Measurements from ENCODE around the gene RGL2. TPM values are rescaled to one million over a fixed set of nuclear protein-coding genes. Genes with fewer than 3 reads are reported as not detected.
A peak's percentile ranks its signal among the peaks of the same experiment; 100 is the strongest.

The RGL2 gene
- total RNA-seq, 1 experiment from 2014 or later, result 84.4 TPM

GRCh38 chr6:33316603-33317418 lies 18.1 kb upstream of the RGL2 start:
- in situ Hi-C loops (cut with HindIII; ENCODE audit: low pct_unique_long_range_greater_than_20kb, low sequenced_read_pairs), result no loop called here
- no peaks in the 10 kb centered on the region for H3K27me3 ChIP-seq (ENCODE audit: control insufficient read depth, insufficient read depth, low read length)
- DNase-seq (ENCODE audit: low read depth, low spot score) (no peak), ATAC-seq (no peak)
- peak overlapping the region; percentile 25 to 45 for H3K4me3 ChIP-seq (ENCODE audit: low read depth in 2 of 2, low read length in 2 of 2)
- TF ChIP-seq REST (IDR thresholded peaks at IDR 0.05; ENCODE audit: insufficient read depth in 1 of 2, low read depth in 2 of 2, low read length in 1 of 2), result no peak
- TF ChIP-seq POLR2AphosphoS5 (IDR thresholded peaks at IDR 0.05; ENCODE audit: low read depth, low read length), result no peak
- TF ChIP-seq CTCF (IDR thresholded peaks at IDR 0.05), result no peak
- TF ChIP-seq SIN3A (IDR thresholded peaks at IDR 0.05; ENCODE audit: borderline replicate concordance, insufficient read depth, low read depth, low read length), result no peak
- no peak for TF ChIP-seq TCF7L2 (IDR thresholded peaks at IDR 0.05; ENCODE audit: low read depth, low read length)
- intact Hi-C loops (cut with micrococcal nuclease; ENCODE audit: unreplicated experiment), result no loop called here
- peaks cover 58% of the 10 kb centered on the region for H3K4me1 ChIP-seq (ENCODE audit: control insufficient read depth, insufficient read depth, low read length)
- no peaks in the 10 kb centered on the region for H3K9me3 ChIP-seq (ENCODE audit: control insufficient read depth, insufficient read depth, low read depth, low read length)
- ChIA-PET CTCF (interaction anchor here (0.6 to 1.4 kb wide), 3 partner anchors 13 to 28 kb away, joined by 4 to 6 read pairs (median 5); partner anchors contain the start of gene RGL2), POLR2A (interaction anchor here (0.6 to 1.1 kb wide), 2 partner anchors 17 to 25 kb away, joined by 5 to 6 read pairs; no protein-coding TSS in a partner anchor)
- peaks cover 16% of the 10 kb centered on the region for H3K36me3 ChIP-seq (ENCODE audit: control insufficient read depth, insufficient read depth, low read length)
- H3K27ac ChIP-seq (ENCODE audit: low read length), result peak overlapping the region; percentile 72
- no TSS peak for BruUV-seq (replicated peaks)

DNA sequence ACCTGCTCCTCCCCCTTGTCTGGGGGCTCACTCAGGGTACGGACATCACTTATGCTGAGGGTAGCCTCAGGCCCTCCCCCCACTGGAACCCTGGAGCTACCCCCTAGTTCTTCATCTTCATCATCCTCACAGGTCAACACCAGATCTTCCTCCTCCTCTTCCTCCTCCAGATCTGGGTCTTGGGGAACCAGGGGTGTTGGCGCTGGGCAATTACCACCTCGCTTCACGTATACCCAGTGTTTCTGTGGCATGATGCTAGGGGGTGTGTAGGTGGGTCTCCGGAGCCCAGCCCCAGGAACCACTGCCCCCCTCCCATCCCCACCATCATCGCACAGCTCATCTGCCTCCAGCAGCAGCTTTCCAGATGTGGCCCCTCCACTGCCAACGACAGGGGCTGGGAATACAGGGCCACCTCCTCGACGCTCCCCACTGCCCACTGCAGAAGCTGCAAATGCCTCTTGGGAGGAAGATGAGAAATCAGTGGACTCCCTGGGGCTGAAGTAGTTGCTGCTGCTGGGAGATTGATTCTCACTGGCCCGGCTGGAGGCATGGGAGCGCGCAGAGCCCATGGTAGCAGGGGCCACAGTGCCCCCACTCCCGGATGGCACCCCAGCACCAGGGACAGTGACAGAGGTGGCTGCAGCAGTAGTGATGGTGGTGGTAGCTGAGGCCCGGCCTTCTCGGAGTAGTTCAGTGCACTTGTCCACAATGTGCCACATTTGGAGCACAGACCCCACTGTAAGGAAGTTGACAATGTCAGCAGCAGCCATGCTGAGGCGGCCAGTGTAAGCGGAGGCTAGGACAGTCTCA lies 17.3 kb upstream of the RGL2 start:
- H3K27ac ChIP-seq (ENCODE audit: low read length), result peak overlapping the region; percentile 99
- H3K36me3 ChIP-seq (ENCODE audit: control insufficient read depth, insufficient read depth, low read length), result peaks cover 16% of the 10 kb centered on the region
- no peak for ATAC-seq
- no peaks in the 10 kb centered on the region for H3K9me3 ChIP-seq (ENCODE audit: control insufficient read depth, insufficient read depth, low read depth, low read length)
- ChIA-PET CTCF (interaction anchor here (0.6 kb wide), 1 partner anchor 29 kb away, joined by 4 read pairs; no protein-coding TSS in a partner anchor), POLR2A (no interaction called here)
- TF ChIP-seq REST (IDR thresholded peaks at IDR 0.05; ENCODE audit: insufficient read depth in 1 of 2, low read depth in 2 of 2, low read length in 1 of 2) (peak; percentile 41 to 48; a peak in 2 of 4 replicates), TCF7L2 (IDR thresholded peaks at IDR 0.05; ENCODE audit: low read depth, low read length) (no peak), SIN3A (IDR thresholded peaks at IDR 0.05; ENCODE audit: borderline replicate concordance, insufficient read depth, low read depth, low read length) (no peak)
- in situ Hi-C loops (cut with HindIII; ENCODE audit: low pct_unique_long_range_greater_than_20kb, low sequenced_read_pairs) (no loop called here), intact Hi-C loops (cut with micrococcal nuclease; ENCODE audit: unreplicated experiment) (no loop called here)
- peaks cover 53% of the 10 kb centered on the region for H3K4me1 ChIP-seq (ENCODE audit: control insufficient read depth, insufficient read depth, low read length)
- DNase-seq (ENCODE audit: low read depth, low spot score), result no peak
- no peak overlapping the region for H3K4me3 ChIP-seq (ENCODE audit: low read depth in 2 of 2, low read length in 2 of 2)
- no TSS peak for BruUV-seq (replicated peaks)
- no peaks in the 10 kb centered on the region for H3K27me3 ChIP-seq (ENCODE audit: control insufficient read depth, insufficient read depth, low read length)
